A549 (cell line): ENCODE data around the gene MYO19. TPM values are rescaled to one million over a fixed set of nuclear protein-coding genes. Genes with fewer than 3 reads are reported as not detected.

Experiments used
- ATAC-seq, 2 experiments: fragments of 200-7000 bp in 1 of 2; fragments of >200 bp in 1 of 2; cut with Nextera tagmentation in 1 of 2; cut with Tn5 transposase in 1 of 2; 3 replicates each; pipeline versions ENCODE4 v1.8.0 to v1.9.1; 2018 to 2020; ENCODE audit warnings: mild to moderate bottlenecking in 1 of 2, moderate library complexity in 1 of 2
- CTCF ChIA-PET: fragments of 300-600 bp; sonication (Branson Sonifier 250); formaldehyde crosslinking; extraction: SDS; loops from one replicate; lab custom pipeline; 2021; ENCODE audit warnings: antibody characterized with exemption, inconsistent platforms; lab: Yijun Ruan, JAX
- POLR2A ChIA-PET: fragments of 350-600 bp; formaldehyde crosslinking; extraction: SDS; loops from one replicate; lab custom pipeline; 2021; ENCODE audit warnings: antibody characterized with exemption, inconsistent platforms; lab: Yijun Ruan, JAX
- DNase-seq, 2 experiments: peaks; one replicate each; pipeline versions ENCODE4 v3.0.0 to v3.0.0-alpha.2; 2011 to 2016; ENCODE audit warnings: low read depth in 1 of 2, low spot score in 1 of 2
- FAIRE-seq: peaks from 2 replicates; lab custom pipeline; 2011; peaks lifted over from hg19 to GRCh38; lab: Jason Lieb, UNC
- H3K27ac ChIP-seq, 2 experiments: fragments of >200 bp; sonication (Bioruptor Twin); formaldehyde crosslinking; 3 replicates each; pipeline ENCODE4 v1.5.1; 2016 to 2017
- H3K4me1 ChIP-seq: fragments of >200 bp; sonication (Bioruptor Twin); formaldehyde crosslinking; 3 replicates; pipeline ENCODE4 v1.6.1; 2016
- H3K4me2 ChIP-seq: fragments of >200 bp; sonication (Bioruptor Twin); formaldehyde crosslinking; 3 replicates; pipeline ENCODE4 v1.6.1; 2016
- H3K4me3 ChIP-seq: fragments of >200 bp; sonication (Bioruptor Twin); formaldehyde crosslinking; 3 replicates; pipeline ENCODE4 v1.5.1; 2016
- H3K9me3 ChIP-seq: fragments of >200 bp; sonication (Bioruptor Twin); formaldehyde crosslinking; 3 replicates; pipeline ENCODE4 v1.6.1; 2016
- CBX8 ChIP-seq: fragments of 200-600 bp; sonication (generic); IDR thresholded peaks from 2 replicates; pipeline ENCODE4 v1.6.1; 2016
- CHD2 ChIP-seq: fragments of 150-350 bp; IDR thresholded peaks from 2 replicates; pipeline ENCODE4 v1.6.1; 2014; ENCODE audit warnings: low read length; ENCODE audit not compliant: partially characterized antibody
- CHD4 ChIP-seq: fragments of 200-600 bp; sonication (generic); IDR thresholded peaks from 2 replicates; pipeline ENCODE4 v1.6.1; 2016; ENCODE audit warnings: antibody characterized with exemption, mild to moderate bottlenecking, borderline replicate concordance
- FOSB ChIP-seq: fragments of 250-450 bp; sonication (Bioruptor Pico); IDR thresholded peaks from 2 replicates; pipeline ENCODE4 v1.5.0; 2020; ENCODE audit warnings: mild to moderate bottlenecking, moderate library complexity
- FOXS1 ChIP-seq: fragments of 250-450 bp; sonication (Bioruptor Pico); IDR thresholded peaks from 2 replicates; pipeline ENCODE4 v1.5.0; 2020; ENCODE audit warnings: mild to moderate bottlenecking, moderate library complexity
- HEYL ChIP-seq: fragments of 250-450 bp; sonication (Bioruptor Pico); IDR thresholded peaks from 2 replicates; pipeline ENCODE4 v1.8.0; 2021; ENCODE audit warnings: mild to moderate bottlenecking, moderate library complexity
- HOXA7 ChIP-seq: fragments of 250-450 bp; sonication (Bioruptor Pico); IDR thresholded peaks from 2 replicates; pipeline ENCODE4 v1.5.0; 2020; ENCODE audit warnings: mild to moderate bottlenecking, moderate library complexity
- JUNB ChIP-seq: fragments of >200 bp; sonication (Bioruptor Twin); formaldehyde crosslinking; IDR thresholded peaks from 2 replicates; pipeline ENCODE4 v1.6.1; 2016
- KDM5A ChIP-seq: fragments of 200-600 bp; sonication (generic); IDR thresholded peaks from 2 replicates; pipeline ENCODE4 v1.6.1; 2016; ENCODE audit warnings: antibody characterized with exemption, mild to moderate bottlenecking
- MYC ChIP-seq: IDR thresholded peaks from 2 replicates; pipeline ENCODE4 v1.6.1; 2012; ENCODE audit warnings: mild to moderate bottlenecking, inconsistent platforms, low read length, improper control_type of control experiment, borderline replicate concordance
- PHF8 ChIP-seq: fragments of 200-600 bp; sonication (generic); IDR thresholded peaks from 2 replicates; pipeline ENCODE4 v1.6.1; 2016; ENCODE audit warnings: low read depth, mild to moderate bottlenecking, antibody characterized with exemption, moderate library complexity, borderline replicate concordance
- SREBF2 ChIP-seq: fragments of 450-650 bp; IDR thresholded peaks from 2 replicates; pipeline ENCODE4 v1.6.1; 2014; ENCODE audit warnings: mild to moderate bottlenecking, moderate library complexity
- TFCP2L1 ChIP-seq: fragments of 250-450 bp; sonication (Bioruptor Pico); IDR thresholded peaks from 2 replicates; pipeline ENCODE4 v1.5.0; 2021; ENCODE audit warnings: mild to moderate bottlenecking
- TP53 ChIP-seq: fragments of 250-450 bp; sonication (Bioruptor Pico); IDR thresholded peaks from 2 replicates; pipeline ENCODE4 v1.5.0; 2021; ENCODE audit warnings: mild to moderate bottlenecking, moderate library complexity
- ZFP36 ChIP-seq: fragments of 450-650 bp; IDR thresholded peaks from 2 replicates; pipeline ENCODE4 v1.6.1; 2014; ENCODE audit warnings: borderline replicate concordance; ENCODE audit not compliant: partially characterized antibody
- ZSCAN20 ChIP-seq: fragments of 250-450 bp; sonication (Bioruptor Pico); IDR thresholded peaks from 2 replicates; pipeline ENCODE4 v1.8.0; 2022; ENCODE audit warnings: mild to moderate bottlenecking, moderate library complexity
- WGBS: methylation state at CpG from one replicate; pipeline ENCODE4 v1.1.6; 2017; ENCODE audit errors: missing lambda C conversion rate; 5-methylcytosine and 5-hydroxymethylcytosine counted together
- polyA plus RNA-seq, 4 experiments: library from polyadenylated mRNA; depleted of rRNA in 3 of 4; stranded (reverse); fragments of >200 nt; fragmentation: RNase III in 1 of 4; extraction: RNeasy Plus Mini Kit Qiagen cat#74134 plus additional on column Dnase treatment in 1 of 4; gene quantifications; 2 replicates in 3 of 4; 3 replicates in 1 of 4; pipeline ENCODE4 v1.2.3, GENCODE V29; 2011 to 2017
- TF ChIP-seq, protein P1 (sequence below): fragments of 200-600 bp; sonication (generic); IDR thresholded peaks from 2 replicates; pipeline ENCODE4 v1.6.1; 2016; ENCODE audit warnings: antibody characterized with exemption, mild to moderate bottlenecking, moderate library complexity
- TF ChIP-seq, protein P2 (sequence below): IDR thresholded peaks from 2 replicates; pipeline ENCODE4 v1.6.1; 2012; ENCODE audit warnings: low read depth, borderline replicate concordance
- TF ChIP-seq, protein P3 (sequence below): fragments of >200 bp; sonication (Bioruptor Twin); formaldehyde crosslinking; IDR thresholded peaks from 3 replicates; pipeline ENCODE4 v1.6.1; 2016
- TF ChIP-seq, protein P4 (sequence below): fragments of 450-650 bp; IDR thresholded peaks from 2 replicates; pipeline ENCODE4 v1.6.1; 2014; ENCODE audit warnings: antibody characterized with exemption
- TF ChIP-seq, protein P5 (sequence below): fragments of 250-450 bp; sonication (Bioruptor Pico); IDR thresholded peaks from 2 replicates; pipeline ENCODE4 v1.5.0; 2021; ENCODE audit warnings: mild to moderate bottlenecking, moderate library complexity, borderline replicate concordance

The MYO19 gene
- polyA plus RNA-seq, 2 of the 4 experiments (the other 2 are of a cell fraction) = 91.7 to 99.0 TPM

DNA sequence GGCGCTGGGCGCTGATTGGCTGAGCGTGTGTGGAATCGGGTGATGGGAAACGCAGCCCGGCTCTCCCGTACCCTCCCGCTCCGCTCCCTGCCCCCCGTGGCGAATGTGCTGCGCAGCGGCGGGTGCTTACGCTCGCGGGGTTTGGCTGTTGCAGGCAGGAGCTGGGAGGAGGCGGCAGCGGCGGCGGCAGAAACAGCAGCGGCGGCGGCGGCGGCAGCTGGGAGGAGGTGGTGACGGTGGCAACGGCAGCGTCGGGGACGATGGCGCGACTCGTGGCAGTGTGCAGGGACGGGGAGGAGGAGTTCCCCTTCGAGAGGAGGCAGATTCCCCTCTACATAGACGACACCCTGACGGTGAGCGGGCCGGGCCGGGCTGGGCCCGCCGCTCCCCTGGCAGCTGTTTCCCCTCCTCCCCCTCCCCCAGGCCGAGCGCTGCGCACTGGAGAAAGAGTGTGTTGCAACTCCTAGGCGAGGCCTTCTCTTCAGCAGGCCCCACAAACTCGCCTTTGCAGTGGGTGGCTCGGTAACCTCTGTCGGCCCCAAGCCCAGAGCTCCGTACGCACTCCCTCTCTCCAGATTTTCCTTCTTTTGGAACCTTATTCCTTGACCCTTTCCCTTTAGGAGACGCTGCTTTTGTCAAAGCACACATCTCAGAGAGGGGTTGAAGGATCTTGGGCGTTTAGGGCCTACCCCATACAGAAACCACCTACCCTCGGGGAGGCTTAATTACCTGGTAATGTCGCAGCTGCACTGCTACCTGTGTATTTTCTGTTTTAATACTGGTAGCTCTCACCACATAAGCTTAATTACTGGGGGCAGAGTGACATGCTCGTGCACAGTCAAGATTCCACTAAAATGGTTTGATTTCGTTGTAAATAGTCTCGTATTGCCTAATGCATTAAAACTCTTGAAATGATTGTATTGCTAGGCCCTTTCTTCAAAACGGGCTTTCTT, 11.1 kb upstream of the MYO19 start (continued):
- TF ChIP-seq, protein P1, sequence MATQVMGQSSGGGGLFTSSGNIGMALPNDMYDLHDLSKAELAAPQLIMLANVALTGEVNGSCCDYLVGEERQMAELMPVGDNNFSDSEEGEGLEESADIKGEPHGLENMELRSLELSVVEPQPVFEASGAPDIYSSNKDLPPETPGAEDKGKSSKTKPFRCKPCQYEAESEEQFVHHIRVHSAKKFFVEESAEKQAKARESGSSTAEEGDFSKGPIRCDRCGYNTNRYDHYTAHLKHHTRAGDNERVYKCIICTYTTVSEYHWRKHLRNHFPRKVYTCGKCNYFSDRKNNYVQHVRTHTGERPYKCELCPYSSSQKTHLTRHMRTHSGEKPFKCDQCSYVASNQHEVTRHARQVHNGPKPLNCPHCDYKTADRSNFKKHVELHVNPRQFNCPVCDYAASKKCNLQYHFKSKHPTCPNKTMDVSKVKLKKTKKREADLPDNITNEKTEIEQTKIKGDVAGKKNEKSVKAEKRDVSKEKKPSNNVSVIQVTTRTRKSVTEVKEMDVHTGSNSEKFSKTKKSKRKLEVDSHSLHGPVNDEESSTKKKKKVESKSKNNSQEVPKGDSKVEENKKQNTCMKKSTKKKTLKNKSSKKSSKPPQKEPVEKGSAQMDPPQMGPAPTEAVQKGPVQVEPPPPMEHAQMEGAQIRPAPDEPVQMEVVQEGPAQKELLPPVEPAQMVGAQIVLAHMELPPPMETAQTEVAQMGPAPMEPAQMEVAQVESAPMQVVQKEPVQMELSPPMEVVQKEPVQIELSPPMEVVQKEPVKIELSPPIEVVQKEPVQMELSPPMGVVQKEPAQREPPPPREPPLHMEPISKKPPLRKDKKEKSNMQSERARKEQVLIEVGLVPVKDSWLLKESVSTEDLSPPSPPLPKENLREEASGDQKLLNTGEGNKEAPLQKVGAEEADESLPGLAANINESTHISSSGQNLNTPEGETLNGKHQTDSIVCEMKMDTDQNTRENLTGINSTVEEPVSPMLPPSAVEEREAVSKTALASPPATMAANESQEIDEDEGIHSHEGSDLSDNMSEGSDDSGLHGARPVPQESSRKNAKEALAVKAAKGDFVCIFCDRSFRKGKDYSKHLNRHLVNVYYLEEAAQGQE = peak; percentile 73; the same call in 1 of the 2 replicates
- TF ChIP-seq HOXA7 (CRISPR knock-in tag) (0 out of 2 replicates have a peak, but pooled peaks have one; percentile 56), FOSB (CRISPR knock-in tag) (peak; percentile 64; the same call in 1 of the 2 replicates), PHF8 (peak; percentile 71; the same call in 1 of the 2 replicates), CHD2 (peak; percentile 87), KDM5A (0 out of 2 replicates have a peak, but pooled peaks have one; percentile 15), MYC (peak; percentile 17; the same call in 1 of the 2 replicates), HEYL (CRISPR knock-in tag) (no peak)
- TF ChIP-seq, protein P2, sequence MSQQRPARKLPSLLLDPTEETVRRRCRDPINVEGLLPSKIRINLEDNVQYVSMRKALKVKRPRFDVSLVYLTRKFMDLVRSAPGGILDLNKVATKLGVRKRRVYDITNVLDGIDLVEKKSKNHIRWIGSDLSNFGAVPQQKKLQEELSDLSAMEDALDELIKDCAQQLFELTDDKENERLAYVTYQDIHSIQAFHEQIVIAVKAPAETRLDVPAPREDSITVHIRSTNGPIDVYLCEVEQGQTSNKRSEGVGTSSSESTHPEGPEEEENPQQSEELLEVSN = peak; percentile 67; the same call in 1 of the 2 replicates

DNA sequence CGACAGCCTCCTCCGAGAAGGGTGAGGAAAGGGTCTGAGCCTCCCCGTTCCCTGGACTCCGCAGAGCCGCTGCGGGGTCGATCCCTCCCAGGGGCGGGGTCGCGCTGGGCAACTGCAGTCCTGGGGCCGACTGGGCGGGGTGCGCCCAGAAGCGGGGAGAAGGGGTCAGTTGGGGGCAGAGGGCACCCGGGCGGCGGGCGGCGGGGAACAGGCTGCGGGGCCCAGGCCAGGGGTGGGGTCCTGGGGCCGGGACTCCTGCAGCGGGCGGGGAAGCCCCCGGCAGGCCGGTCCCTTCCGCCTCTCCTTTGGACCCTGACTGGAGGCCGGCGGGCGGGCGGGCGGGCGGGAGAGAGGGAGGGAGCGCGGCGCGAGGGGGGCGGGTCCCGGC, 10.4 kb upstream of the MYO19 start:
- WGBS = 20% methylated on average over 1 of the region's 38 CpGs
- Histone ChIP-seq H3K4me2 (peak overlapping the region; percentile 22; the same call in 1 of the 3 replicates), H3K9me3 (no peaks in the 10 kb centered on the region), H3K4me1 (peaks cover 28% of the 10 kb centered on the region), H3K27ac (peak overlapping the region; percentile 96 to 97), H3K4me3 (peak overlapping the region; percentile 81)
- DNase-seq (peak in 1 of 2 experiments; percentile 58), FAIRE-seq (no peak), ATAC-seq (peak; percentile 72 to 75)
- POLR2A ChIA-PET = interaction anchor here (0.6 to 4.0 kb wide), 12 partner anchors 10 to 1011 kb away, joined by 3 to 81 read pairs (median 4); partner anchors contain the start of genes MRM1, MYO19 and PIGW
- CTCF ChIA-PET = interaction anchor here (1.0 to 2.6 kb wide), 7 partner anchors 8 to 62 kb away, joined by 3 to 7 read pairs (median 5); partner anchors contain the start of genes MRM1 and MYO19
- TF ChIP-seq TP53 (CRISPR knock-in tag) = peak; percentile 63
- no peak for TF ChIP-seq FOXS1 (CRISPR knock-in tag)
- no peak for TF ChIP-seq CBX8
- TF ChIP-seq ZFP36 = no peak
- no peak for TF ChIP-seq SREBF2
- TF ChIP-seq, protein P3, sequence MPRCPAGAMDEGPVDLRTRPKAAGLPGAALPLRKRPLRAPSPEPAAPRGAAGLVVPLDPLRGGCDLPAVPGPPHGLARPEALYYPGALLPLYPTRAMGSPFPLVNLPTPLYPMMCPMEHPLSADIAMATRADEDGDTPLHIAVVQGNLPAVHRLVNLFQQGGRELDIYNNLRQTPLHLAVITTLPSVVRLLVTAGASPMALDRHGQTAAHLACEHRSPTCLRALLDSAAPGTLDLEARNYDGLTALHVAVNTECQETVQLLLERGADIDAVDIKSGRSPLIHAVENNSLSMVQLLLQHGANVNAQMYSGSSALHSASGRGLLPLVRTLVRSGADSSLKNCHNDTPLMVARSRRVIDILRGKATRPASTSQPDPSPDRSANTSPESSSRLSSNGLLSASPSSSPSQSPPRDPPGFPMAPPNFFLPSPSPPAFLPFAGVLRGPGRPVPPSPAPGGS = peak; percentile 9; the same call in 1 of the 3 replicates
- TF ChIP-seq, protein P4, sequence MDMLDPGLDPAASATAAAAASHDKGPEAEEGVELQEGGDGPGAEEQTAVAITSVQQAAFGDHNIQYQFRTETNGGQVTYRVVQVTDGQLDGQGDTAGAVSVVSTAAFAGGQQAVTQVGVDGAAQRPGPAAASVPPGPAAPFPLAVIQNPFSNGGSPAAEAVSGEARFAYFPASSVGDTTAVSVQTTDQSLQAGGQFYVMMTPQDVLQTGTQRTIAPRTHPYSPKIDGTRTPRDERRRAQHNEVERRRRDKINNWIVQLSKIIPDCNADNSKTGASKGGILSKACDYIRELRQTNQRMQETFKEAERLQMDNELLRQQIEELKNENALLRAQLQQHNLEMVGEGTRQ = no peak
- TF ChIP-seq PHF8 = peak; percentile 84; the same call in 1 of the 2 replicates
- TF ChIP-seq JUNB = no peak
- TF ChIP-seq, protein P2 = no peak
- TF ChIP-seq TFCP2L1 (CRISPR knock-in tag) = peak; percentile 85; the same call in 1 of the 2 replicates
- no peak for TF ChIP-seq CHD4
- no peak for TF ChIP-seq ZSCAN20 (CRISPR knock-in tag)
- TF ChIP-seq, protein P5, sequence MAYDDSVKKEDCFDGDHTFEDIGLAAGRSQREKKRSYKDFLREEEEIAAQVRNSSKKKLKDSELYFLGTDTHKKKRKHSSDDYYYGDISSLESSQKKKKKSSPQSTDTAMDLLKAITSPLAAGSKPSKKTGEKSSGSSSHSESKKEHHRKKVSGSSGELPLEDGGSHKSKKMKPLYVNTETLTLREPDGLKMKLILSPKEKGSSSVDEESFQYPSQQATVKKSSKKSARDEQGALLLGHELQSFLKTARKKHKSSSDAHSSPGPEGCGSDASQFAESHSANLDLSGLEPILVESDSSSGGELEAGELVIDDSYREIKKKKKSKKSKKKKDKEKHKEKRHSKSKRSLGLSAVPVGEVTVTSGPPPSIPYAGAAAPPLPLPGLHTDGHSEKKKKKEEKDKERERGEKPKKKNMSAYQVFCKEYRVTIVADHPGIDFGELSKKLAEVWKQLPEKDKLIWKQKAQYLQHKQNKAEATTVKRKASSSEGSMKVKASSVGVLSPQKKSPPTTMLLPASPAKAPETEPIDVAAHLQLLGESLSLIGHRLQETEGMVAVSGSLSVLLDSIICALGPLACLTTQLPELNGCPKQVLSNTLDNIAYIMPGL (CRISPR knock-in tag) = peak; percentile 25; the same call in 1 of the 2 replicates
- TF ChIP-seq, protein P1 = no peak
- no peak for TF ChIP-seq HEYL (CRISPR knock-in tag)
